GM12874 (cell line): ENCODE measurements around the gene FKRP.

Source experiments
- CTCF ChIP-seq: IDR thresholded peaks from 2 replicates; pipeline ENCODE4 v1.5.1; 2011; ENCODE audit warnings: low read depth, mild to moderate bottlenecking, control low read depth, low read length, moderate library complexity; ENCODE audit not compliant: insufficient read depth

FKRP gene

GRCh38 chr19:46726971-46727501, 18.8 kb upstream of the FKRP start:
- TF ChIP-seq CTCF: no peak

- TF ChIP-seq CTCF: no peak
Observed at GRCh38 chr19:46727757-46728156, 18.1 kb upstream of the FKRP start.

- no peak for TF ChIP-seq CTCF
Observed at GRCh38 chr19:46728208-46728607, 17.6 kb upstream of the FKRP start.

GRCh38 chr19:46728693-46729339, 17.0 kb upstream of the FKRP start:
- TF ChIP-seq CTCF: peak; percentile 98

GRCh38 chr19:46729696-46730095, 16.2 kb upstream of the FKRP start:
- no peak for TF ChIP-seq CTCF

- TF ChIP-seq CTCF: no peak
Observed at GRCh38 chr19:46730187-46730586, 15.7 kb upstream of the FKRP start.

- TF ChIP-seq CTCF: no peak
Observed at GRCh38 chr19:46730595-46730994, 15.3 kb upstream of the FKRP start.

- no peak for TF ChIP-seq CTCF
Observed at GRCh38 chr19:46731007-46731501, 14.8 kb upstream of the FKRP start.
